Cerebellar nuclear complex (tissue), 1 donor: ENCODE measurements around the gene DCTN2.
"Not testable (repeated sequence)": the region's sequence is repeated elsewhere in the genome, so short reads cannot be mapped to it uniquely, and the experiment has no call there.

Experiments used
- DNase-seq, 2 experiments: peaks; one replicate each; lab custom pipeline; 2025; lab: John Stamatoyannopoulos, UW

DCTN2 gene

GRCh38 chr12:57528831-57529555, 18.0 kb downstream of the DCTN2 start:
- no peak for DNase-seq

- no peak for DNase-seq
Measured at GRCh38 chr12:57528176-57528575, 18.8 kb downstream of the DCTN2 start.

GRCh38 chr12:57527184-57527583, 19.8 kb downstream of the DCTN2 start:
- DNase-seq = no peak

GRCh38 chr12:57526477-57527126, 20.4 kb downstream of the DCTN2 start:
- DNase-seq = no peak

GRCh38 chr12:57525615-57526383, 21.2 kb downstream of the DCTN2 start:
- DNase-seq = no peak

- no peak for DNase-seq
Measured at GRCh38 chr12:57524814-57525614, 22.0 kb downstream of the DCTN2 start.

GRCh38 chr12:57523706-57524614, 23.0 kb downstream of the DCTN2 start:
- no peak for DNase-seq

- DNase-seq = no peak
Measured at GRCh38 chr12:57522887-57523705, 23.9 kb downstream of the DCTN2 start.

GRCh38 chr12:57522011-57522886, 24.7 kb downstream of the DCTN2 start, which contains the start of gene MBD6:
Gene MBD6 (plus strand): TSS chr12:57522824. CDS start chr12:57524304, 1,480 bp downstream.
- peak in 1 of 2 experiments; percentile 41 for DNase-seq

- no peak for DNase-seq
Measured at GRCh38 chr12:57521525-57522010, 25.4 kb downstream of the DCTN2 start.

GRCh38 chr12:57520053-57520818, 26.8 kb downstream of the DCTN2 start, which contains the start of gene DDIT3:
Gene DDIT3 (minus strand): TSS chr12:57520514. CDS start chr12:57517406, 3,108 bp downstream.
- DNase-seq = peak; percentile 64 to 94

GRCh38 chr12:57519796-57520052, 27.3 kb downstream of the DCTN2 start:
- no peak for DNase-seq

- no peak for DNase-seq
Measured at GRCh38 chr12:57518920-57519795, 27.8 kb downstream of the DCTN2 start.

GRCh38 chr12:57518176-57518919, 28.6 kb downstream of the DCTN2 start:
- DNase-seq = no peak

GRCh38 chr12:57517718-57518117, 29.3 kb downstream of the DCTN2 start:
- DNase-seq = not testable (repeated sequence)

- DNase-seq = no peak
Measured at GRCh38 chr12:57517187-57517586, 29.8 kb downstream of the DCTN2 start.
